ENCODE results near the gene NXN.

NXN gene

GRCh38 chr17:970364-970763, 9.2 kb downstream of the NXN start:
- no peak for DNase-seq (ENCODE audit: low read depth)
- no peak for TF ChIP-seq CTCF (IDR thresholded peaks at IDR 0.05; ENCODE audit: low read depth, low read length, missing control alignments)
- H3K4me3 ChIP-seq (ENCODE audit: low read depth, low read length), result no peak overlapping the region

GRCh38 chr17:969811-970355, 9.7 kb downstream of the NXN start:
- DNase-seq (ENCODE audit: low read depth), result no peak
- no peak overlapping the region for H3K4me3 ChIP-seq (ENCODE audit: low read depth, low read length)

GRCh38 chr17:968812-969730, 10.5 kb downstream of the NXN start:
- no peak for TF ChIP-seq CTCF (IDR thresholded peaks at IDR 0.05; ENCODE audit: low read depth, low read length, missing control alignments)
- no peak overlapping the region for H3K4me3 ChIP-seq (ENCODE audit: low read depth, low read length)
- no peak for DNase-seq (ENCODE audit: low read depth)

More at GRCh38 chr17:969811-970355, 9.7 kb downstream of the NXN start:
- TF ChIP-seq CTCF (IDR thresholded peaks at IDR 0.05; ENCODE audit: low read depth, low read length, missing control alignments), result no peak

- TF ChIP-seq CTCF (IDR thresholded peaks at IDR 0.05; ENCODE audit: low read depth, low read length, missing control alignments), result no peak
- H3K4me3 ChIP-seq (ENCODE audit: low read depth, low read length), result no peak overlapping the region
- no peak for DNase-seq (ENCODE audit: low read depth)
Measured at GRCh38 chr17:967122-967521, 12.5 kb downstream of the NXN start.

GRCh38 chr17:965311-965989, 14.1 kb downstream of the NXN start:
- no peak overlapping the region for H3K4me3 ChIP-seq (ENCODE audit: low read depth, low read length)
- DNase-seq (ENCODE audit: low read depth), result no peak
- no peak for TF ChIP-seq CTCF (IDR thresholded peaks at IDR 0.05; ENCODE audit: low read depth, low read length, missing control alignments)

- DNase-seq (ENCODE audit: low read depth), result no peak
- no peak overlapping the region for H3K4me3 ChIP-seq (ENCODE audit: low read depth, low read length)
- TF ChIP-seq CTCF (IDR thresholded peaks at IDR 0.05; ENCODE audit: low read depth, low read length, missing control alignments), result no peak
Measured at GRCh38 chr17:964876-965275, 14.7 kb downstream of the NXN start.

Data from GM12864 (cell line).